GM12874 (cell line): Measurements from ENCODE around the gene CRELD2.

Source experiments
- TF ChIP-seq, protein P1 (sequence below): IDR thresholded peaks from 2 replicates; pipeline ENCODE4 v1.5.1; 2011; ENCODE audit warnings: low read depth, mild to moderate bottlenecking, control low read depth, low read length, moderate library complexity; ENCODE audit not compliant: insufficient read depth

CRELD2 gene

GRCh38 chr22:49935561-49935960 is 17.1 kb downstream of the CRELD2 start:
- TF ChIP-seq, protein P1, sequence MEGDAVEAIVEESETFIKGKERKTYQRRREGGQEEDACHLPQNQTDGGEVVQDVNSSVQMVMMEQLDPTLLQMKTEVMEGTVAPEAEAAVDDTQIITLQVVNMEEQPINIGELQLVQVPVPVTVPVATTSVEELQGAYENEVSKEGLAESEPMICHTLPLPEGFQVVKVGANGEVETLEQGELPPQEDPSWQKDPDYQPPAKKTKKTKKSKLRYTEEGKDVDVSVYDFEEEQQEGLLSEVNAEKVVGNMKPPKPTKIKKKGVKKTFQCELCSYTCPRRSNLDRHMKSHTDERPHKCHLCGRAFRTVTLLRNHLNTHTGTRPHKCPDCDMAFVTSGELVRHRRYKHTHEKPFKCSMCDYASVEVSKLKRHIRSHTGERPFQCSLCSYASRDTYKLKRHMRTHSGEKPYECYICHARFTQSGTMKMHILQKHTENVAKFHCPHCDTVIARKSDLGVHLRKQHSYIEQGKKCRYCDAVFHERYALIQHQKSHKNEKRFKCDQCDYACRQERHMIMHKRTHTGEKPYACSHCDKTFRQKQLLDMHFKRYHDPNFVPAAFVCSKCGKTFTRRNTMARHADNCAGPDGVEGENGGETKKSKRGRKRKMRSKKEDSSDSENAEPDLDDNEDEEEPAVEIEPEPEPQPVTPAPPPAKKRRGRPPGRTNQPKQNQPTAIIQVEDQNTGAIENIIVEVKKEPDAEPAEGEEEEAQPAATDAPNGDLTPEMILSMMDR: no peak

GRCh38 chr22:49936018-49936972 is 17.9 kb downstream of the CRELD2 start:
- TF ChIP-seq, protein P1: no peak

GRCh38 chr22:49936973-49937757 is 18.7 kb downstream of the CRELD2 start:
- TF ChIP-seq, protein P1: no peak

- TF ChIP-seq, protein P1: no peak
Measured at GRCh38 chr22:49937758-49938564, 19.5 kb downstream of the CRELD2 start.

- TF ChIP-seq, protein P1: no peak
Measured at GRCh38 chr22:49938565-49939136, 20.2 kb downstream of the CRELD2 start.

- TF ChIP-seq, protein P1: no peak
Measured at GRCh38 chr22:49941507-49942316, 23.3 kb downstream of the CRELD2 start.
